Kidney epithelial cell (primary cell): ENCODE results near the gene GLIS1. TPM values are rescaled to one million over a fixed set of nuclear protein-coding genes. Genes with fewer than 3 reads are reported as not detected.

Experiments used
- DNase-seq: peaks from one replicate; pipeline ENCODE4 v3.0.0-alpha.2; 2010; ENCODE audit warnings: low read depth
- H3K27me3 ChIP-seq: 2 replicates; pipeline ENCODE4 v1.6.0; 2011; ENCODE audit warnings: low read length; ENCODE audit not compliant: control insufficient read depth, insufficient read depth
- H3K36me3 ChIP-seq: 2 replicates; pipeline ENCODE4 v1.5.1; 2011; ENCODE audit warnings: low read length; ENCODE audit not compliant: control insufficient read depth, insufficient read depth
- H3K4me3 ChIP-seq: 2 replicates; pipeline ENCODE4 v1.5.1; 2011; ENCODE audit warnings: low read depth, mild to moderate bottlenecking, control low read depth, low read length
- CTCF ChIP-seq: IDR thresholded peaks from 2 replicates; pipeline ENCODE4 v1.5.1; 2011; ENCODE audit warnings: mild to moderate bottlenecking, moderate library complexity, low read length, control low read depth, inconsistent platforms; ENCODE audit not compliant: insufficient read depth, poor library complexity, severe bottlenecking
- total RNA-seq: library from RNA; depleted of rRNA; stranded (reverse); fragments of >200 nt; gene quantifications from 2 replicates; pipeline ENCODE4 v1.2.3, GENCODE V29; 2015

GLIS1 gene
- total RNA-seq, 1 donor from 2014 or later: 0.63 TPM

DNA sequence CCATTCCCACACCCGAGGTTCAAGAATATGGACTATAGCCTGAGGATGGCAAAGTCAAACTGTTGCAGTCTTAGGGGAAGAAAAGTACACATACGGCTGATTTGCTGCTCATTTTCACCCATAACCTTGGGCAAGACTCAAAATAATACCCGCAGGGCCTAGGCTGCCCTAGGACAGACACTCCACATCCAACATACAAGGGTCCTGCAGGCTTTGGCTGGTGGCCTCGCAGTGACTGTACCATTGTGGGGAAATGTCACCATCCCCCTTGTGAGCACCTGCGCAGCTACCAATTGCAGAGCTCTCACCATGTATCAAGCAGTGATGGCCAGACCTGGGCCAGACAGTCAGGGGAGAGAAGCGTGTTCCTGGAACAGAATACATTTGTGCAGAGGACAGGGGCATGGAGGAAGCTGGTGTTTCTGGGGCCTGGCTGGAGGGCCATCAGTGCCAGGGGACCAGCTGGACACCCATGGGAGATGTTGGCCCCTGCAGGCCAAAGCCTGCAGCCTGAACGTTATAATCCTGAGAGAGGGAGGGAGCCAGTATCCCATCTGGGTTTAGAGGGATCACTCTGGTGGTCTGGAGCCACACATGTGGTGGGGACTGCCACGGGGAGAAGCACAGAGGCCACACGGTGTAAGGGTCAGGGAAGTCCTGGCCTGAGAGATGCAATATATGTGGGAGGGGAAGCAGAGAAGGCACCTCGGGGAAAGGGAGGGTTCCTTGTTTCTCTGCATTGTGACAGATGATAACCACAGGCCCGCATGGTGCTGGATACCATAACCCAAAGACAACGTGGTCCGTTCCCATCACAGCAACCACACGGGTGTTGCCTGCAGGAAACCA is 101.2 kb downstream of the GLIS1 start:
- Histone ChIP-seq H3K4me3 (no peak overlapping the region), H3K27me3 (peaks cover 2% of the 10 kb centered on the region), H3K36me3 (no peaks in the 10 kb centered on the region)
- TF ChIP-seq CTCF: no peak
- DNase-seq: no peak

GRCh38 chr1:53636621-53637171 is 102.3 kb downstream of the GLIS1 start:
- no peaks in the 10 kb centered on the region for H3K36me3 ChIP-seq
- H3K4me3 ChIP-seq: no peak overlapping the region
- no peak for DNase-seq
- H3K27me3 ChIP-seq: peaks cover 2% of the 10 kb centered on the region
- no peak for TF ChIP-seq CTCF

GRCh38 chr1:53634571-53634979 is 104.4 kb downstream of the GLIS1 start:
- no peak for DNase-seq
- TF ChIP-seq CTCF: no peak
- Histone ChIP-seq H3K4me3 (no peak overlapping the region), H3K36me3 (no peaks in the 10 kb centered on the region), H3K27me3 (peaks cover 2% of the 10 kb centered on the region)

GRCh38 chr1:53633073-53633704 is 105.8 kb downstream of the GLIS1 start:
- peaks cover 2% of the 10 kb centered on the region for H3K27me3 ChIP-seq
- H3K36me3 ChIP-seq: no peaks in the 10 kb centered on the region
- H3K4me3 ChIP-seq: no peak overlapping the region
- DNase-seq: no peak
- TF ChIP-seq CTCF: no peak

- Histone ChIP-seq H3K4me3 (no peak overlapping the region), H3K36me3 (no peaks in the 10 kb centered on the region), H3K27me3 (peaks cover 2% of the 10 kb centered on the region)
- DNase-seq: no peak
- no peak for TF ChIP-seq CTCF
Observed at GRCh38 chr1:53631622-53632310, 107.2 kb downstream of the GLIS1 start.
